ENCODE measurements around the gene PEAK3. TPM values are rescaled to one million over a fixed set of nuclear protein-coding genes. Genes with fewer than 3 reads are reported as not detected.

PEAK3 gene
- total and polyA plus RNA-seq, 10 of the 15 experiments (the other 5 are each of a cell fraction or from before 2014, with no cell fraction given) = 0.03 to 0.10 (median 0.05) TPM; not detected in 7

DNA sequence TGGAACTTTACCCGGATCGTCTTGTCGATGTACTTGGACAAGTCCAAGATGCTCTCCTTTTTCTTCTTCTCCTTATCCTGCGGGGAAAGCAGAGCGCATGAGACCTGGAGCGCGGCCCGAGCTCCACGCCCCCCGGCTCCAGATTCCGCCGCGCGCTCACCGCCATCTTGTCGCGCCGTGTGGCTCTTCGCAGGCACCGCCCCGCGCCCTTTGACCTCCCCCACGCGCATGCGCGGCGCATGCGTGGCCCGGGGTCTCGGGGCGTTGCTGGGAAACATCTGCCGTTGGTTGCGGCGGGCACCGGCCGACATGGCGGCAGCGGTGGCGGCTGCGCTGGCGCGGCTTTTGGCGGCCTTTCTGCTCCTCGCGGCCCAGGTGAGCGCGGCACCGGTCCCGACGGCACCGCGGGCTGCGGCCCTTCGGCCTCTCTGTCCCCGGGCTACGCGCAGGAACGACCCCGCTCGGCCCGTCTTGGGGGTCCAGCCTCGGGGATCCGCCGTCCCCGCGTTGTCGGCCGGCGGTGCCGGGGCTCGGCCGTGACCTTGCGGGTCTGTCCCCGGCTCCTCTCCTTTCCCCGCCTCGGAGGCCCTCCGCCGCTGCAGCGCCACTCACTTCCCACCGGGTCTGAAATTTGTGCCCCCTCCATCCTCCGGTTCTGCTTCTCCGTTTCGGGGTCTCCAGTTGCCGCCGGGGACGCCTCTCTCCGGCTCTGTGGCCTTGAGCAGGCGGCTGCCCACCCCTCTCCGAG, 46.6 kb upstream of the PEAK3 start, which contains the start of the genes LSM7 and SPPL2B (continued):
- TF ChIP-seq HDAC6 (IDR thresholded peaks at IDR 0.05; ENCODE audit: unreplicated experiment) (no peak), NR2C2 (IDR thresholded peaks at IDR 0.05; ENCODE audit: borderline replicate concordance, control insufficient read depth, insufficient read length, low read depth) (peak; percentile 96), NFXL1 (IDR thresholded peaks at IDR 0.05; ENCODE audit: borderline replicate concordance) (no peak), STAT1 (conservative IDR thresholded peaks at IDR 0.05) (no peak), STAT3 (IDR thresholded peaks at IDR 0.05; ENCODE audit: low read depth, low read length) (no peak), POLR2AphosphoS2 (IDR thresholded peaks at IDR 0.05; ENCODE audit: low read depth, low read length) (peak; percentile 87; the same call in 1 of the 2 replicates), MEF2A (IDR thresholded peaks at IDR 0.05; ENCODE audit: insufficient read depth, low read depth, low read length) (no peak), ATF7 (IDR thresholded peaks at IDR 0.05; ENCODE audit: low read depth) (no peak), SMC3 (IDR thresholded peaks at IDR 0.05; ENCODE audit: borderline replicate concordance, low read length) (no peak), ZNF274 (IDR thresholded peaks at IDR 0.05; ENCODE audit: insufficient read depth, insufficient read length) (no peak), CBX5 (IDR thresholded peaks at IDR 0.05; ENCODE audit: low read depth) (no peak), NBN (IDR thresholded peaks at IDR 0.05) (no peak), ZSCAN29 (IDR thresholded peaks at IDR 0.05) (no peak), ASH2L (IDR thresholded peaks at IDR 0.05; ENCODE audit: borderline replicate concordance, low read depth) (no peak), RCOR1 (conservative IDR thresholded peaks at IDR 0.05; ENCODE audit: low read depth, low read length) (no peak), KDM1A (IDR thresholded peaks at IDR 0.05; ENCODE audit: borderline replicate concordance) (no peak), KAT2A (conservative IDR thresholded peaks at IDR 0.05; ENCODE audit: control insufficient read depth, low read depth, low read length) (no peak), NRF1 (conservative IDR thresholded peaks at IDR 0.05; ENCODE audit: low read depth, low read length) (peak; percentile 99), SMARCA5 (IDR thresholded peaks at IDR 0.05) (peak; percentile 88), GABPA (IDR thresholded peaks at IDR 0.05; ENCODE audit: low read depth) (no peak), TBL1XR1 (IDR thresholded peaks at IDR 0.05; ENCODE audit: low read depth, low read length) (peak; percentile 96), BCL11A (IDR thresholded peaks at IDR 0.05; ENCODE audit: low read depth, low read length) (no peak), TCF7 (IDR thresholded peaks at IDR 0.05; ENCODE audit: borderline replicate concordance) (no peak), JUND (IDR thresholded peaks at IDR 0.05; ENCODE audit: low read depth, low read length) (no peak), SRF (IDR thresholded peaks at IDR 0.05; ENCODE audit: low read depth in 2 of 2, low read length in 2 of 2) (no peak), CBX3 (IDR thresholded peaks at IDR 0.05; ENCODE audit: borderline replicate concordance, low read depth) (no peak), BACH1 (IDR thresholded peaks at IDR 0.05; ENCODE audit: borderline replicate concordance) (peak; percentile 76; the same call in 1 of the 2 replicates), RAD21 (IDR thresholded peaks at IDR 0.05; ENCODE audit: insufficient read depth, low read depth, low read length) (no peak), TAF1 (IDR thresholded peaks at IDR 0.05; ENCODE audit: borderline replicate concordance, low read depth, low read length) (peak; percentile 87), RELA (IDR thresholded peaks at IDR 0.05; ENCODE audit: borderline replicate concordance, partially characterized antibody) (no peak)
- TF ChIP-seq, protein P1, sequence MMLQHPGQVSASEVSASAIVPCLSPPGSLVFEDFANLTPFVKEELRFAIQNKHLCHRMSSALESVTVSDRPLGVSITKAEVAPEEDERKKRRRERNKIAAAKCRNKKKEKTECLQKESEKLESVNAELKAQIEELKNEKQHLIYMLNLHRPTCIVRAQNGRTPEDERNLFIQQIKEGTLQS (IDR thresholded peaks at IDR 0.05; ENCODE audit: borderline replicate concordance, extremely low read depth, low read depth, low read length) = peak; percentile 45; the same call in 1 of the 2 replicates
- TF ChIP-seq, protein P2, sequence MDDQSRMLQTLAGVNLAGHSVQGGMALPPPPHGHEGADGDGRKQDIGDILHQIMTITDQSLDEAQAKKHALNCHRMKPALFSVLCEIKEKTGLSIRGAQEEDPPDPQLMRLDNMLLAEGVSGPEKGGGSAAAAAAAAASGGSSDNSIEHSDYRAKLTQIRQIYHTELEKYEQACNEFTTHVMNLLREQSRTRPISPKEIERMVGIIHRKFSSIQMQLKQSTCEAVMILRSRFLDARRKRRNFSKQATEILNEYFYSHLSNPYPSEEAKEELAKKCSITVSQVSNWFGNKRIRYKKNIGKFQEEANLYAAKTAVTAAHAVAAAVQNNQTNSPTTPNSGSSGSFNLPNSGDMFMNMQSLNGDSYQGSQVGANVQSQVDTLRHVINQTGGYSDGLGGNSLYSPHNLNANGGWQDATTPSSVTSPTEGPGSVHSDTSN (IDR thresholded peaks at IDR 0.05; ENCODE audit: insufficient replicate concordance, low read depth, low read length) = no peak
